Measurements from ENCODE around the gene WDR6. TPM values are rescaled to one million over a fixed set of nuclear protein-coding genes. Genes with fewer than 3 reads are reported as not detected.

The WDR6 gene
- total RNA-seq, 1 experiment from 2014 or later, result 174 TPM

GRCh38 chr3:48997102-48997635, 10.0 kb upstream of the WDR6 start:
- no peak overlapping the region for H3K4me3 ChIP-seq (replicated peaks in 1 of 2; ENCODE audit: low read depth in 1 of 2, low read length in 2 of 2)
- no TSS peak for BruUV-seq (replicated peaks)
- H4K20me1 ChIP-seq (ENCODE audit: insufficient read depth), result no peaks in the 10 kb centered on the region
- ChIA-PET RAD21 (ENCODE audit: low non-redundant PET in 1 of 2, low total read pairs in 2 of 2, uncharacterized antibody in 2 of 2, unreplicated experiment in 2 of 2) (no interaction called here), CTCF (interaction anchor here (1.4 kb wide), 1 partner anchor 9 kb away, joined by 5 read pairs; no protein-coding TSS in a partner anchor), POLR2A (no interaction called here)
- no peak overlapping the region for H3K27ac ChIP-seq (ENCODE audit: low read depth, low read length)
- no peak overlapping the region for H3K4me2 ChIP-seq (ENCODE audit: low read length)
- peaks cover 3 to 6% of the 10 kb centered on the region in 2 experiments; a peak in 2 of 4 replicates for H3K36me3 ChIP-seq (ENCODE audit: control insufficient read depth in 1 of 2, insufficient read depth in 2 of 2, low read length in 2 of 2)
- peaks cover 23% of the 10 kb centered on the region for H3K79me2 ChIP-seq (ENCODE audit: insufficient read depth, low read length)
- DNase-seq (ENCODE audit: low read depth, low spot score), result no peak
- intact Hi-C loops (cut with micrococcal nuclease), result no loop called here
- no peak for TF ChIP-seq YY1 (IDR thresholded peaks at IDR 0.05; ENCODE audit: extremely low read depth, insufficient replicate concordance, low read depth, low read length)
- TF ChIP-seq ELF1 (IDR thresholded peaks at IDR 0.05; ENCODE audit: borderline replicate concordance, low read depth), result no peak
- TF ChIP-seq FOSL1 (IDR thresholded peaks at IDR 0.05; ENCODE audit: low read depth), result no peak
- TF ChIP-seq SP1 (IDR thresholded peaks at IDR 0.05; ENCODE audit: low read depth), result no peak
- peak; percentile 20; the same call in 1 of the 2 replicates for ATAC-seq
- no peaks in the 10 kb centered on the region for H3K27me3 ChIP-seq (ENCODE audit: insufficient read depth, low read length)
- H2AFZ ChIP-seq (ENCODE audit: low read depth, low read length, poor library complexity, severe bottlenecking), result no peak overlapping the region
- no peaks in the 10 kb centered on the region; a peak in 1 of 4 replicates for H3K4me1 ChIP-seq (ENCODE audit: control insufficient read depth in 1 of 2, insufficient read depth in 2 of 2, low read length in 2 of 2)
- H3K9me2 ChIP-seq (ENCODE audit: insufficient read depth), result no peaks in the 10 kb centered on the region
- H3K9ac ChIP-seq (ENCODE audit: low read length), result no peak overlapping the region
- no peaks in the 10 kb centered on the region for H3K9me3 ChIP-seq (ENCODE audit: control insufficient read depth in 1 of 2, insufficient read depth in 1 of 2, low read depth in 1 of 2, low read length in 2 of 2)

DNA sequence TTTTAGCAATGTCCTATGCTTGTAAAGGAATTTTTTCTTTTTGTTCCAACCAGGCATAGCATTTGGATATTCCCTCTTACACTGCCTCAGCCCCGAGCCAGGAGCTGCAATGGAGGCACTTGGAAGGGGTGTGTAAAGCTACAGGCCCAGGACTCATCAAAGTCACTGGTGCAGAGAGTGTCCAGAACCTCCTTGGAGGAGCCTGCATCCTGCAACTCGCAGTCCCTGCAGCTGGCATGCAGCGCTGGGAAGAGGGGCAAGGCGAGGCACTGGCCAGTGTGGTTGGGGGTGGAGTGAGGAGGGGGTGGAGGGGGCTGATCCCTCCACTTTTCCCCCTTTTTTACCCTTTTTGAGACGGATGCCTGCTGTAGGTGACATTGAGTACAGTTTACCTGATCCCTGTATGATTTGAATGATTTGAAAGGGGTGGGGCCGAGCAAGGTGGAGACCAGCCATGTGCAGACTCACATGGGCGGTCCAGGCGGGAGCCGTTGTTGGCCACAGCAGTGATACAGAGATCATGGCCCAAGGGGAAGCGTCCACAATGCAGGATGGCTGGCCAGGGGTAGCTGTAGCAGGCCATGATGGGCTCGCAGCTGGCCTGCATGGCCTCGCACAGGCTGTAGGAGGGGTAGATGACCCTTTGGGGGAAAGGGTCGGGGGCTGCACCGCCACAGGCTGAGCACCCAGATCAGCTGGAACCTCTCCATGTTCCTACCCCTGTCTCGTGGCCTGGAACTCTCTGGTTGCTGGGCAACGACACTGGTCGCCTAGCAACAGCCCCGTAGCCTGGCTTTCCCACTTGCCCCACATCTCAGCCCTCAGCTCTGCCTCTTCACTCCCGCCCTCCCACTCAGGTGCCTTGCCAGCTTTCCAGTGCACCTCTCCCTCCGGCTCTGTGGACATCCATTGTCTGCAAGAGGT, 9.2 kb upstream of the WDR6 start:
- no peak for ATAC-seq
- no peak overlapping the region for H3K4me2 ChIP-seq (ENCODE audit: low read length)
- H3K4me3 ChIP-seq (replicated peaks in 1 of 2; ENCODE audit: low read depth in 1 of 2, low read length in 2 of 2), result no peak overlapping the region
- BruUV-seq (replicated peaks), result no TSS peak
- no peak overlapping the region for H3K9ac ChIP-seq (ENCODE audit: low read length)
- no peak overlapping the region for H3K27ac ChIP-seq (ENCODE audit: low read depth, low read length)
- H3K79me2 ChIP-seq (ENCODE audit: insufficient read depth, low read length), result peaks cover 17% of the 10 kb centered on the region; the same call in 1 of the 2 replicates
- ChIA-PET RAD21 (ENCODE audit: low non-redundant PET in 1 of 2, low total read pairs in 2 of 2, uncharacterized antibody in 2 of 2, unreplicated experiment in 2 of 2) (no interaction called here), CTCF (no interaction called here), POLR2A (no interaction called here)
- no peaks in the 10 kb centered on the region for H3K27me3 ChIP-seq (ENCODE audit: insufficient read depth, low read length)
- no peaks in the 10 kb centered on the region for H4K20me1 ChIP-seq (ENCODE audit: insufficient read depth)
- H2AFZ ChIP-seq (ENCODE audit: low read depth, low read length, poor library complexity, severe bottlenecking), result no peak overlapping the region
- H3K4me1 ChIP-seq (ENCODE audit: control insufficient read depth in 1 of 2, insufficient read depth in 2 of 2, low read length in 2 of 2), result no peaks in the 10 kb centered on the region; a peak in 1 of 4 replicates
- DNase-seq (ENCODE audit: low read depth, low spot score), result no peak
- no peaks in the 10 kb centered on the region for H3K9me3 ChIP-seq (ENCODE audit: control insufficient read depth in 1 of 2, insufficient read depth in 1 of 2, low read depth in 1 of 2, low read length in 2 of 2)
- peaks cover 3 to 6% of the 10 kb centered on the region in 2 experiments; a peak in 2 of 4 replicates for H3K36me3 ChIP-seq (ENCODE audit: control insufficient read depth in 1 of 2, insufficient read depth in 2 of 2, low read length in 2 of 2)
- H3K9me2 ChIP-seq (ENCODE audit: insufficient read depth), result no peaks in the 10 kb centered on the region
- intact Hi-C loops (cut with micrococcal nuclease), result no loop called here
- TF ChIP-seq TCF7L2 (IDR thresholded peaks at IDR 0.05; ENCODE audit: borderline replicate concordance, extremely low read depth, insufficient read depth, insufficient read length), result no peak
- TF ChIP-seq ELF1 (IDR thresholded peaks at IDR 0.05; ENCODE audit: borderline replicate concordance, low read depth), result no peak
- TF ChIP-seq CEBPB (IDR thresholded peaks at IDR 0.05; ENCODE audit: low read depth), result no peak
- TF ChIP-seq RAD21 (IDR thresholded peaks at IDR 0.05; ENCODE audit: low read depth), result no peak
- no peak for TF ChIP-seq ZNF274 (IDR thresholded peaks at IDR 0.05; ENCODE audit: low read depth, low read length)
- TF ChIP-seq, protein P1, sequence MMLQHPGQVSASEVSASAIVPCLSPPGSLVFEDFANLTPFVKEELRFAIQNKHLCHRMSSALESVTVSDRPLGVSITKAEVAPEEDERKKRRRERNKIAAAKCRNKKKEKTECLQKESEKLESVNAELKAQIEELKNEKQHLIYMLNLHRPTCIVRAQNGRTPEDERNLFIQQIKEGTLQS (IDR thresholded peaks at IDR 0.05), result no peak
- no peak for TF ChIP-seq POLR2AphosphoS5 (IDR thresholded peaks at IDR 0.05; ENCODE audit: low read depth, low read length)
- TF ChIP-seq ZFX (IDR thresholded peaks at IDR 0.05), result no peak
- no peak for TF ChIP-seq POLR2A (IDR thresholded peaks at IDR 0.05; ENCODE audit: borderline replicate concordance, extremely low read depth, insufficient read depth, insufficient read length)
- TF ChIP-seq YY1 (IDR thresholded peaks at IDR 0.05; ENCODE audit: extremely low read depth, insufficient replicate concordance, low read depth, low read length), result no peak
- no peak for TF ChIP-seq CTCF (IDR thresholded peaks at IDR 0.05 in 2 of 3, conservative IDR thresholded peaks at IDR 0.05 in 1 of 3; ENCODE audit: borderline replicate concordance in 1 of 3, insufficient read depth in 1 of 3, low read depth in 2 of 3, low read length in 2 of 3)
- TF ChIP-seq SIN3A (IDR thresholded peaks at IDR 0.05; ENCODE audit: low read depth), result no peak
- no peak for TF ChIP-seq SRF (IDR thresholded peaks at IDR 0.05; ENCODE audit: low read depth)
- TF ChIP-seq EGR1 (IDR thresholded peaks at IDR 0.05; ENCODE audit: low read depth), result no peak
- no peak for TF ChIP-seq CBX3 (IDR thresholded peaks at IDR 0.05; ENCODE audit: low read depth)
- no peak for TF ChIP-seq JUND (IDR thresholded peaks at IDR 0.05)
- TF ChIP-seq EZH2 (IDR thresholded peaks at IDR 0.05), result no peak
